ENCODE measurements around the gene ATP2B3. TPM values are rescaled to one million over a fixed set of nuclear protein-coding genes. Genes with fewer than 3 reads are reported as not detected.

Gene ATP2B3
- total RNA-seq, 1 donor from 2014 or later = 0.60 TPM

GRCh38 chrX:153557618-153558355 lies 40.3 kb downstream of the ATP2B3 start:
- Mint-ChIP-seq H3K4me1 (ENCODE audit: low read depth) (no peaks in the 10 kb centered on the region), H3K36me3 (ENCODE audit: insufficient read depth) (no peaks in the 10 kb centered on the region), H3K9me3 (ENCODE audit: low read depth) (peaks cover 3% of the 10 kb centered on the region), H3K4me3 (ENCODE audit: low read depth) (no peak overlapping the region), H3K27ac (no peak overlapping the region), H3K27me3 (peaks cover 5% of the 10 kb centered on the region)
- no peak for DNase-seq (ENCODE audit: low spot score, unreplicated experiment)
- TF ChIP-seq, protein P1, sequence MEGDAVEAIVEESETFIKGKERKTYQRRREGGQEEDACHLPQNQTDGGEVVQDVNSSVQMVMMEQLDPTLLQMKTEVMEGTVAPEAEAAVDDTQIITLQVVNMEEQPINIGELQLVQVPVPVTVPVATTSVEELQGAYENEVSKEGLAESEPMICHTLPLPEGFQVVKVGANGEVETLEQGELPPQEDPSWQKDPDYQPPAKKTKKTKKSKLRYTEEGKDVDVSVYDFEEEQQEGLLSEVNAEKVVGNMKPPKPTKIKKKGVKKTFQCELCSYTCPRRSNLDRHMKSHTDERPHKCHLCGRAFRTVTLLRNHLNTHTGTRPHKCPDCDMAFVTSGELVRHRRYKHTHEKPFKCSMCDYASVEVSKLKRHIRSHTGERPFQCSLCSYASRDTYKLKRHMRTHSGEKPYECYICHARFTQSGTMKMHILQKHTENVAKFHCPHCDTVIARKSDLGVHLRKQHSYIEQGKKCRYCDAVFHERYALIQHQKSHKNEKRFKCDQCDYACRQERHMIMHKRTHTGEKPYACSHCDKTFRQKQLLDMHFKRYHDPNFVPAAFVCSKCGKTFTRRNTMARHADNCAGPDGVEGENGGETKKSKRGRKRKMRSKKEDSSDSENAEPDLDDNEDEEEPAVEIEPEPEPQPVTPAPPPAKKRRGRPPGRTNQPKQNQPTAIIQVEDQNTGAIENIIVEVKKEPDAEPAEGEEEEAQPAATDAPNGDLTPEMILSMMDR (IDR thresholded peaks at IDR 0.05; ENCODE audit: unreplicated experiment) = no peak

DNA sequence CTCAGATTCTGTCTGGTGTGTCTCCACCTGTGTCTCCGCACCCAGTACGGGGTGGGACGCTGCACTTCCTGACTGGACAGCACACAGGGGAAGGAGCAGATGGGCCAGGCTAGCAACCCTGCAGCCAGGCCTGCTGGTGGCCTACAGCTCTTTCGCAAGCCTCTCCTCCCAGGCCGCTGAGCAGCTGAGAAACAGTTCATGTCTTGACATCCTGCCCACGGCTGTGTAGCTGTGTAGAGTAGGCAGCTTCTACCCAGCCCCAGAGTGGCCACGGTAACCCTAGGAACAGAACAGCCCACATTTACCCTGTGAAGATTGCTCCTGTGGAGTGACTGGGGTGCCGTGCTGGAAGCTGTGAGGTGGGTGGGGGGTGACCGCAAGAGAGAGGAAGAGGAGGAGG lies 42.6 kb downstream of the ATP2B3 start:
- no peaks in the 10 kb centered on the region for H3K4me1 Mint-ChIP-seq (ENCODE audit: low read depth)
- no peak for DNase-seq (ENCODE audit: low spot score, unreplicated experiment)
- no peak overlapping the region for H3K4me3 Mint-ChIP-seq (ENCODE audit: low read depth)
- H3K27ac Mint-ChIP-seq = no peak overlapping the region
- TF ChIP-seq, protein P1 (IDR thresholded peaks at IDR 0.05; ENCODE audit: unreplicated experiment) = no peak
- H3K27me3 Mint-ChIP-seq = peaks cover 5% of the 10 kb centered on the region
- peaks cover 8% of the 10 kb centered on the region for H3K9me3 Mint-ChIP-seq (ENCODE audit: low read depth)
- H3K36me3 Mint-ChIP-seq (ENCODE audit: insufficient read depth) = no peaks in the 10 kb centered on the region

GRCh38 chrX:153560466-153560865 lies 43.0 kb downstream of the ATP2B3 start:
- peaks cover 7% of the 10 kb centered on the region for H3K9me3 Mint-ChIP-seq (ENCODE audit: low read depth)
- no peaks in the 10 kb centered on the region for H3K4me1 Mint-ChIP-seq (ENCODE audit: low read depth)
- TF ChIP-seq, protein P1 (IDR thresholded peaks at IDR 0.05; ENCODE audit: unreplicated experiment) = no peak

GRCh38 chrX:153561337-153561736 lies 43.9 kb downstream of the ATP2B3 start:
- TF ChIP-seq, protein P1 (IDR thresholded peaks at IDR 0.05; ENCODE audit: unreplicated experiment) = no peak
- Mint-ChIP-seq H3K4me3 (ENCODE audit: low read depth) (no peak overlapping the region), H3K27ac (no peak overlapping the region), H3K9me3 (ENCODE audit: low read depth) (peaks cover 6% of the 10 kb centered on the region), H3K27me3 (no peaks in the 10 kb centered on the region), H3K36me3 (ENCODE audit: insufficient read depth) (no peaks in the 10 kb centered on the region), H3K4me1 (ENCODE audit: low read depth) (no peaks in the 10 kb centered on the region)
- no peak for DNase-seq (ENCODE audit: low spot score, unreplicated experiment)

More at GRCh38 chrX:153560466-153560865, 43.0 kb downstream of the ATP2B3 start:
- DNase-seq (ENCODE audit: low spot score, unreplicated experiment) = no peak
- Mint-ChIP-seq H3K36me3 (ENCODE audit: insufficient read depth) (no peaks in the 10 kb centered on the region), H3K27ac (no peak overlapping the region), H3K4me3 (ENCODE audit: low read depth) (no peak overlapping the region), H3K27me3 (peaks cover 3% of the 10 kb centered on the region)

DNA sequence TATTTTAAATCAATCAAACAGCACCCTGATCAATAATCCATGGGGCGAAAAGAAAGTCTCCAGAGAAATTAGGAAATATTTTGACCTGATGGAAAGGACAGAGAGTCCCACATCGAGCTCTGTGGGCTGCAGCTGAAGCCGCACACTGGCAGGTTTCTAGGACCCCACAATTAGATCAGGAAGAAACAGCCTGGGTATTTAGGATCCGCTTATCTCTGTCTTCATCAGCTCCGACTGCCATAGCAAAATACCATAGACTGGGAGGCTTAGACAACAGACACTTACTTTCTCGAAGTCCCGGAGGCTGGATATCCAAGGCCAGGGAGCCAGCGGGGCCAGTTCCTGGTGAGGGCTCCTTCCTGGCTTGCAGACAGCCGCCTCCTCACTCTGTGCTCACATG lies 45.1 kb downstream of the ATP2B3 start:
- Mint-ChIP-seq H3K27ac (no peak overlapping the region), H3K36me3 (ENCODE audit: insufficient read depth) (no peaks in the 10 kb centered on the region), H3K4me3 (ENCODE audit: low read depth) (no peak overlapping the region), H3K4me1 (ENCODE audit: low read depth) (no peaks in the 10 kb centered on the region), H3K9me3 (ENCODE audit: low read depth) (peaks cover 6% of the 10 kb centered on the region), H3K27me3 (no peaks in the 10 kb centered on the region)
- TF ChIP-seq, protein P1 (IDR thresholded peaks at IDR 0.05; ENCODE audit: unreplicated experiment) = no peak
- DNase-seq (ENCODE audit: low spot score, unreplicated experiment) = no peak
